ENCODE data around the gene RBM20.

- TF ChIP-seq CTCF (conservative IDR thresholded peaks at IDR 0.05) = no peak
- no peak for TF ChIP-seq EZH2 (IDR thresholded peaks at IDR 0.05; ENCODE audit: low read depth)
These were observed 178.7 kb downstream of the RBM20 start for GRCh38 chr10:110822712-110823311.

All from PC-9 (cell line).